Neuronal stem cell (in vitro differentiated cells): ENCODE measurements around the gene THEM5.
"Not testable (repeated sequence)": the region's sequence is repeated elsewhere in the genome, so short reads cannot be mapped to it uniquely, and the experiment has no call there.

Experiments used
- DNase-seq: peaks from one replicate; pipeline ENCODE4 v3.0.0-alpha.2; 2013; ENCODE audit warnings: low spot score
- H2AFZ ChIP-seq: one replicate; pipeline ENCODE4 v1.6.1; 2013; ENCODE audit warnings: mild to moderate bottlenecking, low read length, inconsistent platforms
- H2AK5ac ChIP-seq: 2 replicates; pipeline ENCODE4 v1.6.1; 2013; ENCODE audit warnings: low read depth, mild to moderate bottlenecking, inconsistent platforms, low read length, moderate library complexity, mixed read lengths
- H2BK120ac ChIP-seq: 2 replicates; pipeline ENCODE4 v1.6.1; 2013; ENCODE audit warnings: low read depth, mild to moderate bottlenecking, inconsistent platforms, low read length, moderate library complexity, mixed read lengths
- H2BK12ac ChIP-seq: one replicate; pipeline ENCODE4 v1.6.1; 2013; ENCODE audit warnings: low read length, inconsistent platforms
- H2BK15ac ChIP-seq: 2 replicates; pipeline ENCODE4 v1.6.1; 2013; ENCODE audit warnings: mild to moderate bottlenecking, low read length, inconsistent platforms, mixed read lengths
- H2BK5ac ChIP-seq: one replicate; pipeline ENCODE4 v1.6.1; 2013; ENCODE audit warnings: inconsistent platforms, mild to moderate bottlenecking, low read length, moderate library complexity
- H3K14ac ChIP-seq: one replicate; pipeline ENCODE4 v1.6.1; 2013; ENCODE audit warnings: low read length, inconsistent platforms
- H3K18ac ChIP-seq: 2 replicates; pipeline ENCODE4 v1.6.1; 2013; ENCODE audit warnings: low read length, inconsistent platforms
- H3K23ac ChIP-seq: 2 replicates; pipeline ENCODE4 v1.6.1; 2013; ENCODE audit warnings: low read depth, mild to moderate bottlenecking, mixed read lengths, low read length, inconsistent platforms; ENCODE audit not compliant: poor library complexity
- H3K27ac ChIP-seq: replicated peaks from 3 replicates; pipeline ENCODE4 v1.5.1; 2013; ENCODE audit warnings: low read length, inconsistent platforms
- H3K27me3 ChIP-seq, 3 experiments: 2 replicates each; pipeline ENCODE4 v1.6.1; 2013; ENCODE audit warnings: low read length in 3 of 3, mild to moderate bottlenecking in 2 of 3, inconsistent platforms in 1 of 3, low read depth in 1 of 3, mixed read lengths in 1 of 3, moderate library complexity in 1 of 3; ENCODE audit not compliant: control insufficient read depth in 3 of 3, insufficient read depth in 3 of 3
- H3K36me3 ChIP-seq, 2 donors: replicated peaks in 1 of 2; 2 replicates each; pipeline ENCODE4 v1.6.1; 2013; ENCODE audit warnings: low read length in 2 of 2; ENCODE audit not compliant: control insufficient read depth in 2 of 2, insufficient read depth in 2 of 2
- H3K4ac ChIP-seq: 2 replicates; pipeline ENCODE4 v1.6.1; 2013; ENCODE audit warnings: inconsistent platforms, mild to moderate bottlenecking, low read length, moderate library complexity
- H3K4me1 ChIP-seq, 2 donors: 1 replicate in 1 of 2; 2 replicates in 1 of 2; pipeline ENCODE4 v1.6.1; 2013; ENCODE audit warnings: low read length in 2 of 2, low read depth in 1 of 2; ENCODE audit not compliant: control insufficient read depth in 2 of 2, insufficient read depth in 1 of 2
- H3K4me2 ChIP-seq: one replicate; pipeline ENCODE4 v1.6.1; 2013; ENCODE audit warnings: mild to moderate bottlenecking, low read length, inconsistent platforms; ENCODE audit not compliant: insufficient read depth, poor library complexity, severe bottlenecking
- H3K4me3 ChIP-seq, 2 donors: 2 replicates each; pipeline ENCODE4 v1.5.1; 2013; ENCODE audit warnings: low read length in 2 of 2, mild to moderate bottlenecking in 2 of 2, inconsistent platforms in 1 of 2, moderate library complexity in 1 of 2
- H3K79me1 ChIP-seq: one replicate; pipeline ENCODE4 v1.6.1; 2013; ENCODE audit warnings: low read depth, mild to moderate bottlenecking, inconsistent platforms, low read length, moderate library complexity
- H3K9ac ChIP-seq: one replicate; pipeline ENCODE4 v1.6.1; 2013; ENCODE audit warnings: mild to moderate bottlenecking, low read depth, low read length, inconsistent platforms; ENCODE audit not compliant: poor library complexity
- H3K9me3 ChIP-seq, 2 donors: replicated peaks in 1 of 2; 2 replicates each; pipeline versions ENCODE3 to v1.6.1; 2013; ENCODE audit warnings: low read length in 2 of 2, mild to moderate bottlenecking in 2 of 2, inconsistent platforms in 1 of 2, low read depth in 1 of 2, mixed read lengths in 1 of 2, moderate library complexity in 1 of 2; ENCODE audit not compliant: control insufficient read depth in 2 of 2, insufficient read depth in 1 of 2
- H4K8ac ChIP-seq: one replicate; pipeline ENCODE4 v1.6.1; 2013; ENCODE audit warnings: low read depth, mild to moderate bottlenecking, inconsistent platforms, low read length, moderate library complexity
- H4K91ac ChIP-seq: one replicate; pipeline ENCODE4 v1.6.1; 2013; ENCODE audit warnings: low read length, low read depth, mild to moderate bottlenecking, inconsistent platforms; ENCODE audit not compliant: poor library complexity
- WGBS, 2 donors: extraction: QIAGEN DNeasy Blood & Tissue Kit; methylation state at CpG; one replicate each; pipeline ENCODE4 v1.1.7; 2013; ENCODE audit warnings: missing lambda C conversion rate in 2 of 2, mixed read lengths in 1 of 2; ENCODE audit not compliant: insufficient read length in 2 of 2, insufficient replicate concordance in 1 of 2; ENCODE audit errors: extremely low coverage in 2 of 2; 5-methylcytosine and 5-hydroxymethylcytosine counted together

THEM5 gene

DNA sequence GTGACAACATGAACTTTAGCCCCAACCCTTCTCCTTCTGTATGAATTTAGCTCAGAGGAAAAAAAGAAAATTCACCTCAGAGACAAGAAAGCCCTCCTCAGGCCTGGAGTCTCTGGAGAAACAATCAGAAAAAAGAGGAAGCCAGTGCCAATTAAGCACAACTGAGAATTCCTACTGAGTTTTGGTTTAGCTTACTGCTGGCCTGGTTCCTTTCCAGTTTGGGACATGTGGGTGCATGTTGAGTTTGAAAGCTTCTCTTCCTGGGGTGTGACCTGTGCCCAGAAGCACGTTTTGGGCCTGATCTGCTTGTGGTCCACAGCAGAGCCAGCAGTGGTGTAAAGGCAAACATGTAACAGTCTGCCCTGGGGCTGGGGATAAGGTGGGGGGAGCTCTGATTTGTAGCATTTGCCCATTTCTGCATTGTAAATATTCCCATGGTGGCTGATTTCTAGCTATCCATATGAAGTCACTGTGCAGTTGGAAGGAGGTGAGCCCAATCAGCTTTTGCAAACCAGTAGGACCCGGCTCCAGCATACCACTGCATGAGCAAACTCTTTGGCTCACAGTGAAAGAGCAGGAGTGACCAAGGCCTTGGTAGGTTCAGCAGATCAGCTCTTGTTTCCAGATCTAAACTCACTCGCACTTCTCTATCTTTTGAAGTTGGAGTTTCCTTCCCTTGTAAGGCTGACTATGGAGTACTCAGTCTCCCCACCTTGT lies 4.7 kb upstream of the THEM5 start:
- Histone ChIP-seq H3K4ac (no peak overlapping the region), H3K18ac (no peak overlapping the region), H3K4me2 (no peak overlapping the region), H2AK5ac (no peak overlapping the region), H2BK5ac (no peak overlapping the region), H2BK15ac (no peak overlapping the region), H2BK120ac (no peak overlapping the region), H3K27me3 (peaks cover 0 to 53% (median 0%) of the 10 kb centered on the region in 3 experiments), H2AFZ (no peak overlapping the region), H4K91ac (no peak overlapping the region), H3K79me1 (no peaks in the 10 kb centered on the region), H3K23ac (no peak overlapping the region), H3K36me3 (no peaks in the 10 kb centered on the region), H3K27ac (no peak overlapping the region), H3K9me3 (no peaks in the 10 kb centered on the region), H3K14ac (no peak overlapping the region), H3K4me3 (no peak overlapping the region), H2BK12ac (no peak overlapping the region), H4K8ac (no peak overlapping the region), H3K4me1 (peaks cover 0 to 8% of the 10 kb centered on the region in 2 donors), H3K9ac (no peak overlapping the region)
- no CpG with 5 or more reads among the region's 3 CpGs for WGBS, 2 donors
- no peak for DNase-seq

DNA sequence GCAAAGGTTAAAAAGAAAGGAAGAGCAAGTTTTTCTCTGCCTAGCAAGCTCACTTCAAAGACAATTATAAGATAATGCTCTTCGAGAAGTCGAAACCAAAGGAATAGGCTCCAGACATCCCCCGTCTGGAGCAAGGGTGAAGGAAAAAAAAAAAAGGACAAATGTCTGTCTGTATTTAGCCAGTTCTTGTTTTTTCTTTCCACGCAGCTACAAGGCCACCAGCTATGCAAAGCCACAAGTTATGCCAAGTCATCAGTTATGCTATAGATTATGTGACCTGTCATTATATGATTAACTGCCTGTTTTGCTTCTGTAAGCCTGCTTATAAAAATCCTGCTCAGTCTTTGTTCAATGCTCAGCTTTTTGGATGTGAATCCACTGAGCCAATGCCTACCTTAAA lies 2.4 kb upstream of the THEM5 start:
- WGBS, 2 donors = no CpG with 5 or more reads among the region's 4 CpGs
- no peak overlapping the region for H2AFZ ChIP-seq
- DNase-seq = no peak

DNA sequence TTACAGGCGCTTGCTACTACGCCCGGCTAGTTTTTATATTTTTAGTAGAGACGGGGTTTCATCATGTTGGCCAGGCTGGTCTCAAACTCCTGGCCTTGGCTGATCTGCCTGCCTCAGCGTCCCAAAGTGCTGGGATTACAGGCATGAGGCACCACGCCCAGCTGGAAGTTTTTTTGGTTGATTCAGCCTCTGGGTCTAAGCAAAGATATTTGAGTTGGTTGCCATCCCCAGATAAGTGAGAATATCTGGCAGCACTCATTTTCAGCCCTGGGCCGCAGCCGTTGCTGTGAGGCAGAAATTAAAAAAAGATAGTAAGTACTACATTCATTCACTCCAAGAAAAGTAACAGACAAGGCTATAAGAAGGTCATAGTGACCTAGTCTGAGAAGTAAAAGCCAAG lies 2.0 kb upstream of the THEM5 start:
- not testable (repeated sequence) for H3K18ac ChIP-seq, H4K8ac ChIP-seq, H3K9me3 ChIP-seq, H2AFZ ChIP-seq, H2BK15ac ChIP-seq, H3K36me3 ChIP-seq, H3K4me2 ChIP-seq, H3K79me1 ChIP-seq, H3K23ac ChIP-seq, H3K27ac ChIP-seq, H3K14ac ChIP-seq, H2AK5ac ChIP-seq, H3K9ac ChIP-seq, H3K4me3 ChIP-seq, H2BK12ac ChIP-seq, H2BK5ac ChIP-seq, H3K4me1 ChIP-seq, H3K4ac ChIP-seq, H2BK120ac ChIP-seq, DNase-seq, H4K91ac ChIP-seq
- peaks cover 0 to 68% (median 0%) of the 10 kb centered on the region in 3 experiments for H3K27me3 ChIP-seq
- WGBS, 2 donors = no CpG with 5 or more reads among the region's 8 CpGs

More for the DNA sequence above, 2.4 kb upstream of the THEM5 start:
- Histone ChIP-seq H2BK12ac (no peak overlapping the region), H3K4me2 (no peak overlapping the region), H3K4me1 (peaks cover 0 to 9% of the 10 kb centered on the region in 2 donors), H4K91ac (no peak overlapping the region), H3K14ac (no peak overlapping the region), H2AK5ac (no peak overlapping the region), H3K79me1 (no peaks in the 10 kb centered on the region), H3K4me3 (no peak overlapping the region), H3K27ac (no peak overlapping the region), H2BK5ac (no peak overlapping the region), H3K9ac (no peak overlapping the region), H4K8ac (no peak overlapping the region), H3K23ac (no peak overlapping the region), H2BK120ac (no peak overlapping the region), H3K4ac (no peak overlapping the region), H2BK15ac (no peak overlapping the region), H3K36me3 (no peaks in the 10 kb centered on the region), H3K18ac (no peak overlapping the region), H3K9me3 (no peaks in the 10 kb centered on the region), H3K27me3 (peaks cover 0 to 67% (median 0%) of the 10 kb centered on the region in 3 experiments)

DNA sequence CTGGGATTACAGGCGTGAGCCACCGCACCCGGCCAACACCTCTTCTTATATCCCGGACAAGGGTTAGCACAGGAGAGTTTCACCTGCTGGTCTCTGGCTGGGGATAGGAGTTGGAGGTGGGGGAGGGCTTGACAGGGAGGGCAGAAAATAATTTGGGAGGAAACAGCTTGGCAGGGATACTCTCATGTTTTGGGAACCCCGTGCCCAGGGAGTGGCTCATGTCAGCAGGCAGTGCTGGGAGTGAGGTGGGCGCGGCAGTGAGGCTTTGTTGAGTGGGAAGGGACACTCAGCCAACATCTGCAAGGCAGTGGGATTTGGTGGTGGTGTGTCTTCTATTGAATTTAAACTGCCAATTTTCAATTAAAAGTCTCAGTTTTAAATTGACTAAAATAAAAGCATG lies 1.1 kb upstream of the THEM5 start:
- no peak overlapping the region for H4K91ac ChIP-seq
- no peak overlapping the region for H2BK12ac ChIP-seq
- peaks cover 0 to 68% (median 0%) of the 10 kb centered on the region in 3 experiments for H3K27me3 ChIP-seq
- no CpG with 5 or more reads among the region's 7 CpGs for WGBS, 2 donors
- H3K23ac ChIP-seq = no peak overlapping the region
- no peak overlapping the region for H2BK5ac ChIP-seq
- no peaks in the 10 kb centered on the region for H3K36me3 ChIP-seq
- peaks cover 0 to 5% of the 10 kb centered on the region in 2 donors for H3K4me1 ChIP-seq
- DNase-seq = no peak
- no peak overlapping the region for H3K4me2 ChIP-seq
- H3K4me3 ChIP-seq = no peak overlapping the region
- H2BK15ac ChIP-seq = no peak overlapping the region
- H3K27ac ChIP-seq = no peak overlapping the region
- H3K9ac ChIP-seq = no peak overlapping the region
- no peak overlapping the region for H4K8ac ChIP-seq
- no peak overlapping the region for H2AK5ac ChIP-seq
- H2AFZ ChIP-seq = no peak overlapping the region
- H3K79me1 ChIP-seq = no peaks in the 10 kb centered on the region
- no peak overlapping the region for H2BK120ac ChIP-seq
- no peak overlapping the region for H3K18ac ChIP-seq
- H3K4ac ChIP-seq = no peak overlapping the region
- no peak overlapping the region for H3K14ac ChIP-seq
- H3K9me3 ChIP-seq = no peaks in the 10 kb centered on the region
